ENCODE data around the gene MTF2.

Gene MTF2

GRCh38 chr1:93120614-93121013 lies 41.5 kb downstream of the MTF2 start:
- Histone ChIP-seq H3K79me2 (ENCODE audit: control insufficient read depth, low read length) (peaks cover 9% of the 10 kb centered on the region), H3K9me2 (replicated peaks; ENCODE audit: control insufficient read depth, low read length) (no peaks in the 10 kb centered on the region), H3K4me2 (ENCODE audit: low read length) (no peak overlapping the region), H3K36me3 (ENCODE audit: control insufficient read depth, low read length) (peaks cover 89% of the 10 kb centered on the region), H3K27ac (ENCODE audit: low read depth, low read length) (no peak overlapping the region), H3F3A (ENCODE audit: control insufficient read depth, insufficient read depth) (peaks cover 19% of the 10 kb centered on the region), H4K20me1 (ENCODE audit: control insufficient read depth, insufficient read depth, low read depth, low read length) (0 out of 2 replicates have a peak, but pooled peaks cover 2% of the 10 kb centered on the region), H3K4me1 (ENCODE audit: control insufficient read depth, low read length) (no peaks in the 10 kb centered on the region), H3K27me3 (ENCODE audit: control insufficient read depth, low read length) (no peaks in the 10 kb centered on the region), H3K4me3 (ENCODE audit: low read length) (no peak overlapping the region), H3K9me3 (ENCODE audit: control insufficient read depth, insufficient read depth, low read length) (no peaks in the 10 kb centered on the region)
- TF ChIP-seq, protein P1, sequence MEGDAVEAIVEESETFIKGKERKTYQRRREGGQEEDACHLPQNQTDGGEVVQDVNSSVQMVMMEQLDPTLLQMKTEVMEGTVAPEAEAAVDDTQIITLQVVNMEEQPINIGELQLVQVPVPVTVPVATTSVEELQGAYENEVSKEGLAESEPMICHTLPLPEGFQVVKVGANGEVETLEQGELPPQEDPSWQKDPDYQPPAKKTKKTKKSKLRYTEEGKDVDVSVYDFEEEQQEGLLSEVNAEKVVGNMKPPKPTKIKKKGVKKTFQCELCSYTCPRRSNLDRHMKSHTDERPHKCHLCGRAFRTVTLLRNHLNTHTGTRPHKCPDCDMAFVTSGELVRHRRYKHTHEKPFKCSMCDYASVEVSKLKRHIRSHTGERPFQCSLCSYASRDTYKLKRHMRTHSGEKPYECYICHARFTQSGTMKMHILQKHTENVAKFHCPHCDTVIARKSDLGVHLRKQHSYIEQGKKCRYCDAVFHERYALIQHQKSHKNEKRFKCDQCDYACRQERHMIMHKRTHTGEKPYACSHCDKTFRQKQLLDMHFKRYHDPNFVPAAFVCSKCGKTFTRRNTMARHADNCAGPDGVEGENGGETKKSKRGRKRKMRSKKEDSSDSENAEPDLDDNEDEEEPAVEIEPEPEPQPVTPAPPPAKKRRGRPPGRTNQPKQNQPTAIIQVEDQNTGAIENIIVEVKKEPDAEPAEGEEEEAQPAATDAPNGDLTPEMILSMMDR (IDR thresholded peaks at IDR 0.05; ENCODE audit: low read depth, low read length, poor library complexity, severe bottlenecking): no peak
- no peak for TF ChIP-seq EZH2phosphoT487 (IDR thresholded peaks at IDR 0.05; ENCODE audit: borderline replicate concordance, low read length)

- no peaks in the 10 kb centered on the region for H3K27me3 ChIP-seq (ENCODE audit: control insufficient read depth, low read length)
- no peaks in the 10 kb centered on the region for H3K4me1 ChIP-seq (ENCODE audit: control insufficient read depth, low read length)
- no peak overlapping the region for H3K4me3 ChIP-seq (ENCODE audit: low read length)
- H3F3A ChIP-seq (ENCODE audit: control insufficient read depth, insufficient read depth): peaks cover 19% of the 10 kb centered on the region
- H4K20me1 ChIP-seq (ENCODE audit: control insufficient read depth, insufficient read depth, low read depth, low read length): no peaks in the 10 kb centered on the region
- TF ChIP-seq, protein P1 (IDR thresholded peaks at IDR 0.05; ENCODE audit: low read depth, low read length, poor library complexity, severe bottlenecking): no peak
- no peak for TF ChIP-seq EZH2phosphoT487 (IDR thresholded peaks at IDR 0.05; ENCODE audit: borderline replicate concordance, low read length)
- H3K36me3 ChIP-seq (ENCODE audit: control insufficient read depth, low read length): peaks cover 89% of the 10 kb centered on the region
- no peaks in the 10 kb centered on the region for H3K9me3 ChIP-seq (ENCODE audit: control insufficient read depth, insufficient read depth, low read length)
- peaks cover 2% of the 10 kb centered on the region for H3K79me2 ChIP-seq (ENCODE audit: control insufficient read depth, low read length)
- H3K27ac ChIP-seq (ENCODE audit: low read depth, low read length): no peak overlapping the region
- no peaks in the 10 kb centered on the region for H3K9me2 ChIP-seq (replicated peaks; ENCODE audit: control insufficient read depth, low read length)
- no peak overlapping the region for H3K4me2 ChIP-seq (ENCODE audit: low read length)
Observed at GRCh38 chr1:93123201-93123783, 44.2 kb downstream of the MTF2 start.

DNA sequence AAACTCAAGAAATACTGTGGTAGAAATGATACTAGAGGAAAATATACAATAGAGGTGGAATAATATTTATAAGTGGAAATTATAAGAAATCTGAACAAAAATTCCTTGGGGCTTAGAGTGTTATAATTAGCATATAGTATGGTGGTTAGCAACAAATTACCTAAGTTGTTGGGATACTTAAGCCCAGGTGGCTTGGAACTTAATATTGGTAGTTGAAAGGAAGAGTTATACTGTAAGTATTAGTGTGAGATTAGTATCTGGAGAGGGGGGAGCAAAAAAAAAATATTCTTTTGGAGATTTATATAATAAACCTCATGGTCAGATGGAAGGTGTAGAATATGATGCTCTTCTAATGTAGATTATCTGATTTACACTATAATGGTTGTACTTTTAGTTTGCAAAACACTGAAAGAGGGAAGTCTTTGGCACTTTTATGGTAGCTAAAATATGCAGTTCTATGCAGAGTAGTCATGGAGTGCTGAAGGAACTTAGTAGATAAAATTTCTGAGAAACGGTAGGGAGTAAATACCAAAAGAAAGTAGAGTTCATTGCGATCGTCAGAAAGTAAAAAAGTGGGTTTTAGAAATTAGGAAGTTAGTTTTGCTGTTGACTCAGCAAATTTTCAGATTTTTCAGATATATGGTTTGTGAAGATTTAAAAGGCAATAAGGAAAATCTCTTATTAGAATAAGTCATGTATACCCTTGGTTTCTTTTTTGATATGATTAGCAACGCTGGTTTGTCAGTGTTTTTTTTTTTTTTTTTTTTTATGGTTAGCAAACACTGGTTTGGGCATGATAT lies 45.7 kb downstream of the MTF2 start:
- H3K27me3 ChIP-seq (ENCODE audit: control insufficient read depth, low read length): no peaks in the 10 kb centered on the region
- no peak overlapping the region for H3K4me2 ChIP-seq (ENCODE audit: low read length)
- H3K27ac ChIP-seq (ENCODE audit: low read depth, low read length): no peak overlapping the region
- no peak overlapping the region for H3K4me3 ChIP-seq (ENCODE audit: low read length)
- no peaks in the 10 kb centered on the region for H3K9me2 ChIP-seq (replicated peaks; ENCODE audit: control insufficient read depth, low read length)
- no peaks in the 10 kb centered on the region for H3K4me1 ChIP-seq (ENCODE audit: control insufficient read depth, low read length)
- TF ChIP-seq EZH2phosphoT487 (IDR thresholded peaks at IDR 0.05; ENCODE audit: borderline replicate concordance, low read length): no peak
- TF ChIP-seq, protein P1 (IDR thresholded peaks at IDR 0.05; ENCODE audit: low read depth, low read length, poor library complexity, severe bottlenecking): no peak
- H3K79me2 ChIP-seq (ENCODE audit: control insufficient read depth, low read length): peaks cover 2% of the 10 kb centered on the region; the same call in 1 of the 2 replicates
- no peaks in the 10 kb centered on the region for H4K20me1 ChIP-seq (ENCODE audit: control insufficient read depth, insufficient read depth, low read depth, low read length)
- peaks cover 88% of the 10 kb centered on the region for H3K36me3 ChIP-seq (ENCODE audit: control insufficient read depth, low read length)
- H3F3A ChIP-seq (ENCODE audit: control insufficient read depth, insufficient read depth): peaks cover 14% of the 10 kb centered on the region
- no peaks in the 10 kb centered on the region for H3K9me3 ChIP-seq (ENCODE audit: control insufficient read depth, insufficient read depth, low read length)
